Panc1 (cell line): ENCODE measurements around the gene PCNX2. TPM values are rescaled to one million over a fixed set of nuclear protein-coding genes. Genes with fewer than 3 reads are reported as not detected.

Experiments used
- ATAC-seq: fragments of 200-7000 bp; cut with Tn5 transposase; 2 replicates; pipeline ENCODE4 v1.9.1; 2020; ENCODE audit warnings: mild to moderate bottlenecking, moderate library complexity
- BruUV-seq: library from RNA; stranded (reverse); fragments of 400-500 nt; replicated peaks from 2 replicates; lab custom pipeline; 2021; lab: Mats Ljungman, UMichigan
- CTCF ChIA-PET: fragments of 300-600 bp; sonication (Branson Sonifier 250); formaldehyde crosslinking; loops from one replicate; lab custom pipeline; 2022; ENCODE audit warnings: antibody characterized with exemption; lab: Charles Lee
- POLR2A ChIA-PET: fragments of 300-600 bp; sonication (Branson Sonifier 250); formaldehyde crosslinking; loops from one replicate; lab custom pipeline; 2022; ENCODE audit warnings: antibody characterized with exemption; lab: Charles Lee
- DNase-seq: peaks from one replicate; pipeline ENCODE4 v3.0.0-alpha.2; 2010; ENCODE audit warnings: low read depth, low spot score
- H3K27ac ChIP-seq: 2 replicates; pipeline ENCODE4 v1.5.1; 2011; ENCODE audit warnings: mild to moderate bottlenecking, low read length, inconsistent platforms
- H3K27me3 ChIP-seq: fragments of 200-500 bp; sonication (Bioruptor generic); 2 replicates; pipeline ENCODE4 v1.6.0; 2014; ENCODE audit warnings: low read length, inconsistent platforms; ENCODE audit not compliant: control insufficient read depth, insufficient read depth
- H3K36me3 ChIP-seq: fragments of 200-500 bp; sonication (Bioruptor generic); 2 replicates; pipeline ENCODE4 v1.5.1; 2014; ENCODE audit warnings: inconsistent platforms, mild to moderate bottlenecking, low read length, moderate library complexity; ENCODE audit not compliant: control insufficient read depth, insufficient read depth
- H3K4me1 ChIP-seq: 2 replicates; pipeline ENCODE4 v1.5.1; 2011; ENCODE audit warnings: inconsistent platforms, mild to moderate bottlenecking, low read length, moderate library complexity; ENCODE audit not compliant: control insufficient read depth, insufficient read depth
- H3K4me3 ChIP-seq, 2 experiments: 2 replicates each; pipeline ENCODE4 v1.5.1; 2011 to 2012; ENCODE audit warnings: low read depth in 2 of 2, low read length in 2 of 2, mild to moderate bottlenecking in 2 of 2, inconsistent platforms in 1 of 2, moderate library complexity in 1 of 2
- H3K9me3 ChIP-seq: fragments of 200-500 bp; sonication (Bioruptor generic); 2 replicates; pipeline ENCODE4 v1.5.1; 2014; ENCODE audit warnings: low read depth, mild to moderate bottlenecking, inconsistent platforms, low read length, moderate library complexity; ENCODE audit not compliant: control insufficient read depth, insufficient read depth
- POLR2AphosphoS5 ChIP-seq: IDR thresholded peaks from 2 replicates; pipeline ENCODE4 v1.6.1; 2012; ENCODE audit warnings: mild to moderate bottlenecking, low read depth, low read length, moderate library complexity
- REST ChIP-seq, 2 experiments: IDR thresholded peaks; 2 replicates each; pipeline ENCODE4 v1.6.1; 2011 to 2012; ENCODE audit warnings: low read depth in 2 of 2, control low read depth in 1 of 2, low read length in 1 of 2, mild to moderate bottlenecking in 1 of 2, moderate library complexity in 1 of 2; ENCODE audit not compliant: insufficient read depth in 1 of 2
- SIN3A ChIP-seq: IDR thresholded peaks from 2 replicates; pipeline ENCODE4 v1.6.1; 2012; ENCODE audit warnings: low read depth, mild to moderate bottlenecking, low read length, moderate library complexity, borderline replicate concordance; ENCODE audit not compliant: insufficient read depth
- TCF7L2 ChIP-seq: IDR thresholded peaks from 2 replicates; pipeline ENCODE4 v1.6.1; 2011; ENCODE audit warnings: mild to moderate bottlenecking, low read depth, low read length, inconsistent platforms
- in situ Hi-C: cut with HindIII; loops from 2 replicates; pipeline ENCODE4 v1.10.0; 2016; ENCODE audit warnings: low sequenced_read_pairs, low pct_unique_long_range_greater_than_20kb
- intact Hi-C: fragments of 100-400 bp; cut with micrococcal nuclease; formaldehyde crosslinking; loops from one replicate; pipeline ENCODE4 v1.10.0; 2022; ENCODE audit not compliant: unreplicated experiment
- total RNA-seq: library from RNA; stranded (reverse); gene quantifications from one replicate; pipeline ENCODE4 v1.2.1, GENCODE V29; 2021; ENCODE audit not compliant: unreplicated experiment
- TF ChIP-seq, protein P1 (sequence below): fragments of 450-650 bp; IDR thresholded peaks from 2 replicates; pipeline ENCODE4 v1.5.1; 2017; ENCODE audit warnings: mild to moderate bottlenecking

PCNX2 gene
- total RNA-seq, 1 experiment from 2014 or later = 2.6 TPM

GRCh38 chr1:233269656-233270055 is 25.9 kb downstream of the PCNX2 start:
- BruUV-seq = no TSS peak
- no peak for ATAC-seq

DNA sequence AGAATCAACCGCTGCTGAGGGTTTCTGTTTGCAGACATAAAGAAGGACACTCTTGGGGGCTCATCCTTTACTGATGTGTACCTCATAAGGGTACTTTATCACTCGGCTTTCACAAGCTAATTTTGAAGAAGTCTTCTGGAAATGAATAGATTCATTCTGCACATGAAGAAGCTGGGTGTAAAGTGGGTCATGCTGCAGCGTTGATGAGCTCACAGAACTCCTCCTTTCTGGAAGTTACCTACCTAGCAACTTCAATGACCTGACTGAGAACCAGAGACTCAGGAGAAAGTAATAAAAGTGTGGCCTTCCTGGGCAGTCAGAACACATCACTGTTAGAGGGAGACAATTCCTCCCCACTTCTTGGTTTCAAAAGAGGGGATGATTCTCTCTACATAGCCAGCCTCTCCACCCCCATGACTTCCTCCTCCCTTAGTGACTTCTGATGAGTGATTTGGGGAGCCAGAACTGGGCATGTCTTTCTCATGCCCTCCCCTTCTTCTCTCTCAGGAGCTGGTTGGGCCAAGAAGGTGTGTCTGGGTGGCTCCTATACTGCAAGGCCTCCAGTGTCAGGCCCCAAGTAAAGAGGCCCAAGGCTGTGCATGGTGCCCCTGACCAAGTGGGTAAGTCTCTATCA is 27.0 kb downstream of the PCNX2 start:
- Histone ChIP-seq H3K27ac (no peak overlapping the region), H3K27me3 (no peaks in the 10 kb centered on the region), H3K4me1 (no peaks in the 10 kb centered on the region), H3K36me3 (no peaks in the 10 kb centered on the region), H3K4me3 (no peak overlapping the region), H3K9me3 (no peaks in the 10 kb centered on the region)
- ChIA-PET POLR2A (no interaction called here), CTCF (no interaction called here)
- DNase-seq = no peak
- intact Hi-C loops (no loop called here), in situ Hi-C loops (no loop called here)
- TF ChIP-seq REST (IDR thresholded peaks at IDR 0.05; ENCODE audit: insufficient read depth in 1 of 2, low read depth in 2 of 2, low read length in 1 of 2) = no peak
- TF ChIP-seq, protein P1, sequence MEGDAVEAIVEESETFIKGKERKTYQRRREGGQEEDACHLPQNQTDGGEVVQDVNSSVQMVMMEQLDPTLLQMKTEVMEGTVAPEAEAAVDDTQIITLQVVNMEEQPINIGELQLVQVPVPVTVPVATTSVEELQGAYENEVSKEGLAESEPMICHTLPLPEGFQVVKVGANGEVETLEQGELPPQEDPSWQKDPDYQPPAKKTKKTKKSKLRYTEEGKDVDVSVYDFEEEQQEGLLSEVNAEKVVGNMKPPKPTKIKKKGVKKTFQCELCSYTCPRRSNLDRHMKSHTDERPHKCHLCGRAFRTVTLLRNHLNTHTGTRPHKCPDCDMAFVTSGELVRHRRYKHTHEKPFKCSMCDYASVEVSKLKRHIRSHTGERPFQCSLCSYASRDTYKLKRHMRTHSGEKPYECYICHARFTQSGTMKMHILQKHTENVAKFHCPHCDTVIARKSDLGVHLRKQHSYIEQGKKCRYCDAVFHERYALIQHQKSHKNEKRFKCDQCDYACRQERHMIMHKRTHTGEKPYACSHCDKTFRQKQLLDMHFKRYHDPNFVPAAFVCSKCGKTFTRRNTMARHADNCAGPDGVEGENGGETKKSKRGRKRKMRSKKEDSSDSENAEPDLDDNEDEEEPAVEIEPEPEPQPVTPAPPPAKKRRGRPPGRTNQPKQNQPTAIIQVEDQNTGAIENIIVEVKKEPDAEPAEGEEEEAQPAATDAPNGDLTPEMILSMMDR = no peak
- no peak for TF ChIP-seq SIN3A
- TF ChIP-seq POLR2AphosphoS5 = no peak
- TF ChIP-seq TCF7L2 = no peak
- BruUV-seq = no TSS peak
- no peak; the same call in 1 of the 2 replicates for ATAC-seq

More at GRCh38 chr1:233269656-233270055, 25.9 kb downstream of the PCNX2 start:
- no peaks in the 10 kb centered on the region for H3K9me3 ChIP-seq
- H3K4me1 ChIP-seq = no peaks in the 10 kb centered on the region
- no peak for DNase-seq
- H3K27me3 ChIP-seq = no peaks in the 10 kb centered on the region
- H3K4me3 ChIP-seq = no peak overlapping the region
- in situ Hi-C loops (no loop called here), intact Hi-C loops (no loop called here)
- TF ChIP-seq SIN3A = no peak
- no peak for TF ChIP-seq TCF7L2
- no peak for TF ChIP-seq REST (IDR thresholded peaks at IDR 0.05; ENCODE audit: insufficient read depth in 1 of 2, low read depth in 2 of 2, low read length in 1 of 2)
- TF ChIP-seq, protein P1 = no peak
- no peak for TF ChIP-seq POLR2AphosphoS5
- POLR2A ChIA-PET = no interaction called here
- CTCF ChIA-PET = no interaction called here
- H3K27ac ChIP-seq = no peak overlapping the region
- H3K36me3 ChIP-seq = no peaks in the 10 kb centered on the region
